ENCODE measurements around the gene AP1G2. TPM values are rescaled to one million over a fixed set of nuclear protein-coding genes. Genes with fewer than 3 reads are reported as not detected.

The AP1G2 gene
- total RNA-seq, 1 donor from 2014 or later, result 32.6 TPM

- Mint-ChIP-seq H3K27ac (ENCODE audit: unreplicated experiment) (no peak overlapping the region), H3K9me3 (ENCODE audit: unreplicated experiment) (no peaks in the 10 kb centered on the region), H3K36me3 (ENCODE audit: unreplicated experiment) (peaks cover 5% of the 10 kb centered on the region), H3K4me3 (ENCODE audit: unreplicated experiment) (no peak overlapping the region), H3K27me3 (ENCODE audit: unreplicated experiment) (no peaks in the 10 kb centered on the region), H3K4me1 (ENCODE audit: unreplicated experiment) (no peaks in the 10 kb centered on the region)
- TF ChIP-seq, protein P1, sequence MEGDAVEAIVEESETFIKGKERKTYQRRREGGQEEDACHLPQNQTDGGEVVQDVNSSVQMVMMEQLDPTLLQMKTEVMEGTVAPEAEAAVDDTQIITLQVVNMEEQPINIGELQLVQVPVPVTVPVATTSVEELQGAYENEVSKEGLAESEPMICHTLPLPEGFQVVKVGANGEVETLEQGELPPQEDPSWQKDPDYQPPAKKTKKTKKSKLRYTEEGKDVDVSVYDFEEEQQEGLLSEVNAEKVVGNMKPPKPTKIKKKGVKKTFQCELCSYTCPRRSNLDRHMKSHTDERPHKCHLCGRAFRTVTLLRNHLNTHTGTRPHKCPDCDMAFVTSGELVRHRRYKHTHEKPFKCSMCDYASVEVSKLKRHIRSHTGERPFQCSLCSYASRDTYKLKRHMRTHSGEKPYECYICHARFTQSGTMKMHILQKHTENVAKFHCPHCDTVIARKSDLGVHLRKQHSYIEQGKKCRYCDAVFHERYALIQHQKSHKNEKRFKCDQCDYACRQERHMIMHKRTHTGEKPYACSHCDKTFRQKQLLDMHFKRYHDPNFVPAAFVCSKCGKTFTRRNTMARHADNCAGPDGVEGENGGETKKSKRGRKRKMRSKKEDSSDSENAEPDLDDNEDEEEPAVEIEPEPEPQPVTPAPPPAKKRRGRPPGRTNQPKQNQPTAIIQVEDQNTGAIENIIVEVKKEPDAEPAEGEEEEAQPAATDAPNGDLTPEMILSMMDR (IDR thresholded peaks at IDR 0.05), result no peak
- DNase-seq (ENCODE audit: extremely low spot score, unreplicated experiment), result no peak
These were observed 37.1 kb downstream of the AP1G2 start for GRCh38 chr14:23530375-23531055.

- H3K27me3 Mint-ChIP-seq (ENCODE audit: unreplicated experiment), result no peaks in the 10 kb centered on the region
- H3K9me3 Mint-ChIP-seq (ENCODE audit: unreplicated experiment), result no peaks in the 10 kb centered on the region
- no peak overlapping the region for H3K4me3 Mint-ChIP-seq (ENCODE audit: unreplicated experiment)
- H3K27ac Mint-ChIP-seq (ENCODE audit: unreplicated experiment), result no peak overlapping the region
- TF ChIP-seq, protein P1 (IDR thresholded peaks at IDR 0.05), result no peak
- H3K4me1 Mint-ChIP-seq (ENCODE audit: unreplicated experiment), result no peaks in the 10 kb centered on the region
- H3K36me3 Mint-ChIP-seq (ENCODE audit: unreplicated experiment), result peaks cover 5% of the 10 kb centered on the region
- no peak for DNase-seq (ENCODE audit: extremely low spot score, unreplicated experiment)
These were observed 38.6 kb downstream of the AP1G2 start for GRCh38 chr14:23529016-23529415.

- H3K9me3 Mint-ChIP-seq (ENCODE audit: unreplicated experiment), result no peaks in the 10 kb centered on the region
- DNase-seq (ENCODE audit: extremely low spot score, unreplicated experiment), result no peak
- H3K4me1 Mint-ChIP-seq (ENCODE audit: unreplicated experiment), result no peaks in the 10 kb centered on the region
- TF ChIP-seq, protein P1 (IDR thresholded peaks at IDR 0.05), result no peak
- no peak overlapping the region for H3K4me3 Mint-ChIP-seq (ENCODE audit: unreplicated experiment)
- no peaks in the 10 kb centered on the region for H3K27me3 Mint-ChIP-seq (ENCODE audit: unreplicated experiment)
- H3K27ac Mint-ChIP-seq (ENCODE audit: unreplicated experiment), result no peak overlapping the region
- H3K36me3 Mint-ChIP-seq (ENCODE audit: unreplicated experiment), result peaks cover 5% of the 10 kb centered on the region
These were observed 39.0 kb downstream of the AP1G2 start for GRCh38 chr14:23528555-23528954.

GRCh38 chr14:23525611-23526010 is 42.0 kb downstream of the AP1G2 start:
- H3K36me3 Mint-ChIP-seq (ENCODE audit: unreplicated experiment), result peaks cover 5% of the 10 kb centered on the region
- TF ChIP-seq, protein P1 (IDR thresholded peaks at IDR 0.05), result no peak
- H3K27ac Mint-ChIP-seq (ENCODE audit: unreplicated experiment), result no peak overlapping the region
- no peaks in the 10 kb centered on the region for H3K9me3 Mint-ChIP-seq (ENCODE audit: unreplicated experiment)
- no peak overlapping the region for H3K4me3 Mint-ChIP-seq (ENCODE audit: unreplicated experiment)
- no peaks in the 10 kb centered on the region for H3K4me1 Mint-ChIP-seq (ENCODE audit: unreplicated experiment)
- no peak for DNase-seq (ENCODE audit: extremely low spot score, unreplicated experiment)
- no peaks in the 10 kb centered on the region for H3K27me3 Mint-ChIP-seq (ENCODE audit: unreplicated experiment)

GRCh38 chr14:23524954-23525353 is 42.6 kb downstream of the AP1G2 start:
- Mint-ChIP-seq H3K4me3 (ENCODE audit: unreplicated experiment) (no peak overlapping the region), H3K27ac (ENCODE audit: unreplicated experiment) (no peak overlapping the region), H3K36me3 (ENCODE audit: unreplicated experiment) (peaks cover 5% of the 10 kb centered on the region), H3K27me3 (ENCODE audit: unreplicated experiment) (no peaks in the 10 kb centered on the region), H3K4me1 (ENCODE audit: unreplicated experiment) (no peaks in the 10 kb centered on the region), H3K9me3 (ENCODE audit: unreplicated experiment) (no peaks in the 10 kb centered on the region)
- DNase-seq (ENCODE audit: extremely low spot score, unreplicated experiment), result no peak
- TF ChIP-seq, protein P1 (IDR thresholded peaks at IDR 0.05), result no peak
